Gastrocnemius medialis (tissue), 4 donors: ENCODE data around the gene HTR5A.

Source experiments
- CTCF ChIP-seq, 5 experiments: fragments of 450-650 bp in 3 of 5; fragments of 200-600 bp in 2 of 5; sonication (generic) in 2 of 5; IDR thresholded peaks in 4 of 5; conservative IDR thresholded peaks in 1 of 5; 1 replicate in 4 of 5; 2 replicates in 1 of 5; pipeline ENCODE4 v1.5.1; 2016 to 2019; ENCODE audit warnings: antibody characterized with exemption in 5 of 5, mild to moderate bottlenecking in 3 of 5, moderate library complexity in 3 of 5
- POLR2A ChIP-seq, 2 donors: fragments of 450-650 bp; IDR thresholded peaks; one replicate each; pipeline ENCODE4 v1.6.1; 2017; ENCODE audit warnings: antibody characterized with exemption in 2 of 2, mild to moderate bottlenecking in 2 of 2, moderate library complexity in 2 of 2

- TF ChIP-seq CTCF (IDR thresholded peaks at IDR 0.05 in 4 of 5, conservative IDR thresholded peaks at IDR 0.05 in 1 of 5), result no peak
- no peak for TF ChIP-seq POLR2A (IDR thresholded peaks at IDR 0.05)
Measured at GRCh38 chr7:155119801-155120382, 49.8 kb downstream of the HTR5A start.
